GM12874 (cell line): ENCODE results near the gene SLC44A5.

ENCODE experiments used
- CTCF ChIP-seq: IDR thresholded peaks from 2 replicates; pipeline ENCODE4 v1.5.1; 2011; ENCODE audit warnings: low read depth, mild to moderate bottlenecking, control low read depth, low read length, moderate library complexity; ENCODE audit not compliant: insufficient read depth

Gene SLC44A5

GRCh38 chr1:75471252-75471651 is 139.7 kb downstream of the SLC44A5 start:
- no peak for TF ChIP-seq CTCF

GRCh38 chr1:75470448-75470847 is 140.5 kb downstream of the SLC44A5 start:
- no peak for TF ChIP-seq CTCF

DNA sequence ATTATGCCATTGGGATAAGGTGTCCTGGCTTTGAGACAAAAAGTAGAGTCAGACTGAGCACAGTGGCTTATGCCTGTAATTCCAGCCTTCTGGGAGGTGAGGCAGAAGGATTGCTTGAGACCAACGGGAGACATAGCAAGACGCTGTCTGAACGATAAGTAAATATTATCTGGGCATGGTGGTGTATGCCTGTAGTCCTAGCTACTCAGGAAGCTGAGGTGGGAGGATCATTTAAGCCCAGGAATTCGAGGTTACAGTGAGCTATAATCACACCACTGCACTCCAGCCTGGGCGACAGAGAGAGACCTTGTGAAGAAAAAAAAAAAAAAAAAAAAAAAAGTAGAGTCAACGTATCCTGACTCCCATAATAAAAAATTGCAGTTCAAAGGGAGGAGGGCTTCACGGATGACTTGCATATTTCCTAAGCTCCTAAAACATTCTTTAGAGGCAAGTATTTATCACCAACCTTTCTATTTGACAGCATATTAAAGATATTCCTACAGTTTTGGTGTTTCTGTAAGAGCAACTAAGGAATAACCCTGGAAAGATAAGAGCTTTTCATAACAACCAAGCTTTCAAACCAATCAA is 141.2 kb downstream of the SLC44A5 start:
- no peak for TF ChIP-seq CTCF

DNA sequence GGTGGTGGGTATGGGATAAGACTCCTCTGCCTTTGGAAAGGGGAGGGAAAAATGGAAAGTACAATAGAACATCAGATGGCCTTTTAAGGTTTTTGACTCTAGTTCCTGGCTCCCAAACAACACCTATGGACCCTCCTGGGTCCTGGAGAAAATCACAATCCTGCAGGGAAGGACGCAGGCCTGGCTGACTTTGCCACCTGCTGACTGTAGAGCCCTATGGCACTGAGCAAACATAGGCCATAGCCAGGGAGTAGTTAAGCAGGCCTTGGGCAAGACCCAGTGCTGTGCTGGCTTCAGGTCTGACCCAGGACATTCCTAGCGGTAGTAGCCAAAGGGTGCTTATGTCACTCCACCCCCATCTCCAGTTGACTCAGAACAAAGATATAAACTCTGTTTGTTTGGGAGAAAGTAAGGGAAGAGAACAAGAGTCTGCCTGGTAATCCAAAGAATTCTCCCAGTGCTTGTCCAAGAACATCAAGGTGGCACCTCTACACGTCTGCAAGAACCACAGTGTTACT is 149.0 kb downstream of the SLC44A5 start:
- TF ChIP-seq CTCF: no peak

- TF ChIP-seq CTCF: no peak
Measured at GRCh38 chr1:75449998-75450397, 160.9 kb downstream of the SLC44A5 start.

GRCh38 chr1:75444220-75444619 is 166.7 kb downstream of the SLC44A5 start:
- no peak for TF ChIP-seq CTCF

DNA sequence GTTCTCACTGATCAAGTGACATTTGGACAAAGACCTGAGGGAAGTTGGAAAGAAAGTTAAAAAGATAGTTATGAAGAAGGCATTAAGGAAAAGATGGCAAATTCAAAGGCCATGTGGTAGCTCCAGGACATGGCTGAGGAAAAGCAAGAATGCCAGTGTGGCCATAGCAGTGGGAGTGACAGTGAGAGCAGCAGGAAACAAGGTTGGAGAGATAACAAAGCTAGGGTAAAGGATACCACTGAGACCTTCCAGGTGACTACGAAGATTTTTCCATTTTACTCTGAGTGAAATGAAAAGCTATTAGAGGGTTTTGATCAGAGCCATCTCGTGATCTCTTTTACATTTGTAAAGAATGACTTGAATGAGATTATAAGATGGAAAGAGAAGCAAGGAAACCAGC is 170.6 kb downstream of the SLC44A5 start:
- TF ChIP-seq CTCF: no peak
